B cell (primary cell): Measurements from ENCODE around the gene HHATL.

Experiments used
- CTCF ChIP-seq: fragments of 200-600 bp; IDR thresholded peaks from one replicate; pipeline ENCODE4 v1.8.0; 2022; ENCODE audit warnings: antibody characterized with exemption, mild to moderate bottlenecking
- EZH2 ChIP-seq: IDR thresholded peaks from 2 replicates; pipeline ENCODE4 v1.6.1; 2012; ENCODE audit warnings: borderline replicate concordance, low read depth, mild to moderate bottlenecking, moderate library complexity, low read length; ENCODE audit not compliant: insufficient read depth, poor library complexity, severe bottlenecking

- TF ChIP-seq CTCF (no peak), EZH2 (no peak)
Observed at GRCh38 chr3:42736531-42736930, 33.9 kb upstream of the HHATL start.
